Germinal center (tissue), 1 donor: ENCODE data around the gene SCARF2.
"Not testable (repeated sequence)": the region's sequence is repeated elsewhere in the genome, so short reads cannot be mapped to it uniquely, and the experiment has no call there.

ENCODE experiments used
- DNase-seq: peaks from one replicate; pipeline ENCODE4 v3.0.0; 2012; ENCODE audit warnings: mixed read lengths, low spot score

Gene SCARF2

GRCh38 chr22:20427104-20427944 is 10.3 kb downstream of the SCARF2 start:
- DNase-seq = no peak

DNA sequence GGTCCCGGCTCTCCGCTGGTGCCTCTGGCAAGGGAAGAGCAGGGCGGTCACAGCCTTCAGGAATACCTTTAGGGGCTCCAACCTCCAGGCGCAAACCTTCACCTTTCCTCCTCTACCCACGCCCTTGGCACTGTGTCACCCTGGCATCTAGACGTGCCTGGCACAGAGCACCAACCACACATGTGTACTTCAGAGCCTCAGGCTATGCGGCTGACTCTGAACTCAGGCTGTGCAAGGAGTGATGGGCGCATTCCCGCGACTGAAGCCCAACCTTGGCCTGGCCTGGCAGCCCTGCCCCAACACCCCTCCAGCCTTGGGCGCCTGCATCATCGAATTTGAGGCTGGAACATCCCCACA is 11.4 kb downstream of the SCARF2 start:
- DNase-seq = peak; percentile 2

DNA sequence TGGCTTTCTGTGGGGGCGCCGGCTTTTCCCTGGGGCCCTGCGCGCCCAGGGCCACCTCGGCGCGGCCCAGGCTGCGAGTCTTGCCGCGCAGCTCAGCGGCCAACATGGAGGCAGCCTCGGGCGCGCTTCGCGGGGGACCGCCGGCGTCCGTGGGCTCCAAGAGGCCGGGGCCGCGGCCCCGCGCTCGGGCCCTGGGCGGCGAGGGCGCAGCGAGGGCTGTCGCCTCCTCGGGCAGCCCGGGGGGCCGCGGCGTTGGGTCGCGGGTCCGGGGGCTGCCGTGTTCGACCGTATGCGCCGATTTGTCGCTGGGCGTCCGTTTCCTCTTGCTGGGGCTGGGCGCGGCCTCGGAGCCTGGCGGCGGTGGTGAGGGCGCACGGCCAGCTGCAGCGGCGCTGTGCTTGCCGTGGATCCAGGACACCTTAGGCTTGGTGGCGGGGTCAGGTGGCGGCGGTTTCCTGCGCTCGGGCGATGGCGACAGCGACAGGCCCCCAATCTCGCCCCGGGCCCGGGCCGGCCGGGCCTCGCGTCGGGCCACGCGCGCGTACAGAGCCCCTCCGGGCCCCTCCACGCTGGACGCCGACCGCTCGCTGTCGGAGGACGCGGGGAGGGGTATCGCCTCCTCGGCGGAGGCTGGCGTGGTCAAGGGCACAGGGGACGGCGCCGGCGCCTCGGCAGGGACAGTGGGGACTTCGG is 11.9 kb downstream of the SCARF2 start:
- DNase-seq = peak; percentile 5

GRCh38 chr22:20424932-20425565 is 12.6 kb downstream of the SCARF2 start:
- no peak for DNase-seq

GRCh38 chr22:20424568-20424931 is 13.1 kb downstream of the SCARF2 start:
- DNase-seq = no peak

- no peak for DNase-seq
Observed at GRCh38 chr22:20423906-20424551, 13.6 kb downstream of the SCARF2 start.

DNA sequence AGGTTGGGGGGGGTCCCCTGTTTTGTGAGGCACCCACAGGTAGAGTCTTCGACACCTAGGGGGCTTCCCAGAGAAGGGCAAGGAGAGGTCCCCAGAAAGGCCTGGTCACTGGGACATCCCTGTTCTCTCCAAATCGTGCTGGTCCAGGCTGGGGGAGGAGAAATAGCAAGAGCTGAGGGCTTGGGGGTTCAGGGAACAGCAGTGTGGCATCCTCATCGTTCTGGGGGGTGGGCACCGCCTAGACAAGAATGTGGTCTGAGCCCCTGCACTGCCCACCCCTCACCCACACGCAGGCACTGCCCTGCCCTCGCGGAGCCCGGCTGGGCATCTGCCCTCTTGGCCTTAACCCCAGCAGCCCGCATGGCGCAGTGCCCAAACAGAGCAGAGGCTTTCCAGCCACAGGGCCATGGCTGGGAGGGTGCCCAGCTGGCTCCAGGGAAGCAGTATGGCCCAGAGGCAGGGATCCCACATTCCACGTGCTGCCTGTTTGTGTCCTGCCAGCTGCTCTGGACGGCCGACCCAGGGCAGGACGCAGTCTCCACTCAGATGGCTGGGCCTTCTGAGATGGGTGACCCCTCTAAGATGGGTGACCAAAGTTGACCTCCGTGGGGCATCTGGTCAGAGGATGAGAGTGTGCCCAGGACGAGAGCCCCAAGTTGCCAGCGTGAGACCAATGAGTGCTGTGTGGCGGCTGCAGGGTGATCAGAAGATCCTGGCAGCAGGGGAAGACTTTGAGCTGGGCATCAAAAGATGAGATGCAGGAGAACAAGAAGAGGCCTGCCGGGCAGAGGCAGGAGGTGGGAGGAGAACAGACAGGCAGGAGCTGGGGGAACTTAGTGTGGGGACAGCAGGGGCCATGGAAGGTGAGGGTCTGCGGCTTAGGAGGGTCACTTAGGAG is 14.4 kb downstream of the SCARF2 start:
- DNase-seq = no peak

GRCh38 chr22:20422271-20423007 is 15.2 kb downstream of the SCARF2 start:
- no peak for DNase-seq

GRCh38 chr22:20421507-20421874 is 16.1 kb downstream of the SCARF2 start:
- DNase-seq = no peak

DNA sequence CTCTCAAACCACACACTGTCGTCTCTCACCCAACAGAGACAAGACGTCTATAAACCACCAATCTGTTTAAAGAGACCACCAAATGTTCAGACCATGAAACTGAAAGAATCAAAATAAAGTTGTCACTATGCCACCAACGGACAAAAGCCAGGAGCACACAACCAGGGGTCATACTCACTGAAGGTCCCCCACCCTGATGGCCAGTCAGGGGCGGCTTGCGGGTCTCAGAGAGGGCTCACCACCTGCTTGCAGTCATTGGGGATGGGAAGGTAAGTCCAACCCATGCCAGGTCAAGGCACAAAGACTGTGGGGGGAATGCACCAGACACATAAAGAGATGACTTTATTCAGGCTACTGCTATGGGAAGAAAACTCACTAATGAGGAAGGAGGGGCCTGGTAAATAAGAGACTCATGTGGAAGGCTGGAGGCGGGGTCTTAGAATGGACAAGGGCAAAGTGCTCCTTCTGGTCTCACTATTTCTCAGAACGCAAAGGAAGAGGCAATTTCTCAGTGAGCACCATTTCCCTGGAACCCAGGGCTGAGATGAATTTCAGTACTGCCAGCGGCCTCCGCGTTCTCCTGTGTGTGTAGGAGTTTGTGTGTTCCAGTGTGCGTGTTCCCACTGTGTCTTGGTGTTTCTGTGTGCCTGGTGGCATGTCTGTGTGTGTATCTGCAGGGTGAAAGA is 17.3 kb downstream of the SCARF2 start:
- DNase-seq = no peak

DNA sequence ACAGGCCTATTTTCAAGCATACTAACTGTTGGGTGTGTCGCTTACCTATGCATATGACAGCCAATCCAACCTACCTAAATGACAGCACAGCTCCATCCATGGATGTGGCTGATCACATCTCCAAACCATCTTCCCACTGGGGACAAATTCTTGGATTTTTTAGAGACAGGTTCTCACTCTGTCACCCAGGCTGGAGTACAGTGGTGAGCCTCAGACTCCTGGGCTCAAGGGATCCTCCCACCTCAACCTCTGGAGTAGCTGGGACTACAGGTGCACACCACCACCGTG is 18.0 kb downstream of the SCARF2 start:
- no peak for DNase-seq

- peak; percentile 76 for DNase-seq
Observed at GRCh38 chr22:20418211-20418788, 19.3 kb downstream of the SCARF2 start.

GRCh38 chr22:20415699-20416098 is 21.9 kb downstream of the SCARF2 start:
- DNase-seq = not testable (repeated sequence)

DNA sequence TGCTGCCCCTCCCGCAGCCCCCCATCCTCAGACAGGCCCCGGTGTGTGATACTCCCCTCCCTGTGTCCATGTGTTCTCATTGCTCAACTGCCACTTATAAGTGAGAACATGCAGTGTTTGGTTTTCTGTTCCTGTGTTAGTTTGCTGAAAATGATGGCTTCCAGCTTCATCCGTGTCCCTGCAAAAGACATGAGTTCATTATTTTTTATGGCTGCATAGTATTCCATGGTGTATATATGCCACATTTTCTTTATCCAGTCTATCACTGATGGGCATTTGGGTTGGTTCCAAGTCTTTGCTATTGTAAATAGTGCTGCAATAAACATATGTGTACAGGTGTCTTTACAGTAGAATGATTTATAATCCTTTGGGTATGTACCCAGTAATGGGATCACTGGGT is 22.4 kb downstream of the SCARF2 start:
- not testable (repeated sequence) for DNase-seq

GRCh38 chr22:20414450-20414849 is 23.2 kb downstream of the SCARF2 start:
- no peak for DNase-seq

DNA sequence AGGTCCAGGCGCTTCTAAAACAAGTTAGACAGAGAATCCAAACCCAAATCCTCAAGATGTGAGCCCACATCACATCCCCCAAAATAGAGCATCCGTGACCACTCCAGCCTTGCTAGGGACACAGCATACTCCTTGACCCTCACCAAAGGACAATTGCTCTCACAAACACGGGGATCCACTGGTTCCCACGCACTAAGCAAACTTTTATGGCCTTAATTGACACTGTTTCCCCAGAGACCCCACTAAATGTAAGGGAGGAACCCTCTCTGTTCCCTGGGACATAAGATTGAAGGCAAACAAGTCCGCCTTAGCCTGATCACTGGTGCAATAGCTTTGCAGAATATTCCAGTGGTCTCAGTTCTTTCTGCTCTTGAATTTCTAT is 23.6 kb downstream of the SCARF2 start:
- no peak for DNase-seq

DNA sequence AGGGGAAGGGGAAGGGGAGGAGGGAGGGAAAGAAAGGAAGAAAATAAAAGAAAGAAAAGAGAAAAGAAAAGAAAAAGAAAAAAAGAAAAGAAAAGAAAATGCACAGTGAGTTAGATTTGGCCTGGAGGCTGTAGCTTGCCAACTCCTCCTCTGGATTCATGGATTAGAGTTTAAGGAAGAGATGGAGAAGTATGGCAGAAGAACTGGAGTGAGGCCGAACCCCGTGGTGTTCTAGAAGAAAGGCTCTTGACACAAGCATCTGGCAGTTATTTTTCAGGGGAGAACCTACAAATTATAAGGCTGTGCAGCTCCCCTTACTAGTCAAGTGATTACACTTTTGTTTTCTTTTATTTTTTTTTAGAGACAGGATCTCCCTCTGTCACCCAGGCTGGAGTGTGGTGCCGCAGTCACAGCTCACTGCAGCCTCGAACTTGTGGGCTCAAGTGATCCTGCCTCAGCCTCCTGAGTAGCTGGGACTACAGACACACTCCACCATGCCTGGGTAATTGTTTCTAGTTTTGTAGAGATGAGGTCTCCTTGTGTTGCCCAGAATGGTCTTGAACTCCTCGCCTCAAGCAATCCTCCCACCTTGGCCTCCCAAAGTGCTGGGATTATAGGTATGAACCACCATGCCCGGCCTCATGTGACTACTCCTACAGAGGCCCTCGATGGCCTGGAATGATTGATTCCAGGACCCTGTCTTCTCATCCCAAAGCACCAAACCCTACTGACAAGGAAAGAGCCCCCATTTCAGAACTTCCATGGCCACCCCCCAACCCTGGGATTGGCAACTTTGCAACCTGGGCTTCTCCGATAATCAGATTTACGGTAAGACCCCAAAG is 24.2 kb downstream of the SCARF2 start:
- no peak for DNase-seq

GRCh38 chr22:20412474-20413216 is 25.0 kb downstream of the SCARF2 start:
- no peak for DNase-seq

DNA sequence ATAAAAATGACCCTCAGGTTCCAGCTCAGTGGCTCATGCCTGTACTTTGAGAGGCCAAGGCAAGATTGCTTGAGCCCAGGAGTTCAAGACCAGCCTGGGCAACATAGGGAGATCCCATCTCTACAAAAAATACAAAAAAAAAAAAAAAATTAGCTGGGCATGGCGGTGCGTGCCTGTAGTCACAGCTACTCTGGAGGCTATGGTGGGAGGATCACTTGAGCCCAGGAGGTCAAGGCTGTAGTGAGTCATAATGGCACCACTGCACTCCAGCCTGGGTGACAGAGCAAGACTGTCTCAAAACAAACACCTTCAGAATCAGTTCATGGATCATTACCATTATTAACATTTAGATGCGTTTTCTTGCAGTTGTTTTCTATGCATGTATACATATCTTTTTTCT is 28.2 kb downstream of the SCARF2 start:
- DNase-seq = not testable (repeated sequence)
